ENCODE results near the gene SASH3.

DNA sequence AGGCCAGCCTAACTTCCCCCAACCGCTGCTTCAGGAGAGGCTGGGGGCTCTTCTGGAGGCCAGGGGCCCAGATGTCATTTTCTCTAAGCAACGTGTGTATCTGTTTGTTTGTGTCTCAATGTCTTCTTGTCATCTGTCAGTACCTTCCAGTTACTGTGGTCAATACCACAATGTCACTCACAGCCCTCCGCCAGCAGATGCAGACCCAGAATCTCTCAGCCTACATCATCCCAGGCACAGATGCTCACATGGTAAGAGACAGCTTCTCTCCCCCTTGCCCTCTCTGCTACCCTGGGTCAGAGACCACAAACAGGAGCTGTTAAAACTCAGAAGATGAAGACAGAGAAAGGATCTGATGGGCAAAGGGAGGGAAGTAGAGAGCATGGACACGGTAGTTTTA lies 35.9 kb upstream of the SASH3 start:
- TF ChIP-seq POLR2AphosphoS5 (IDR thresholded peaks at IDR 0.05) = no peak
- TF ChIP-seq, protein P1, sequence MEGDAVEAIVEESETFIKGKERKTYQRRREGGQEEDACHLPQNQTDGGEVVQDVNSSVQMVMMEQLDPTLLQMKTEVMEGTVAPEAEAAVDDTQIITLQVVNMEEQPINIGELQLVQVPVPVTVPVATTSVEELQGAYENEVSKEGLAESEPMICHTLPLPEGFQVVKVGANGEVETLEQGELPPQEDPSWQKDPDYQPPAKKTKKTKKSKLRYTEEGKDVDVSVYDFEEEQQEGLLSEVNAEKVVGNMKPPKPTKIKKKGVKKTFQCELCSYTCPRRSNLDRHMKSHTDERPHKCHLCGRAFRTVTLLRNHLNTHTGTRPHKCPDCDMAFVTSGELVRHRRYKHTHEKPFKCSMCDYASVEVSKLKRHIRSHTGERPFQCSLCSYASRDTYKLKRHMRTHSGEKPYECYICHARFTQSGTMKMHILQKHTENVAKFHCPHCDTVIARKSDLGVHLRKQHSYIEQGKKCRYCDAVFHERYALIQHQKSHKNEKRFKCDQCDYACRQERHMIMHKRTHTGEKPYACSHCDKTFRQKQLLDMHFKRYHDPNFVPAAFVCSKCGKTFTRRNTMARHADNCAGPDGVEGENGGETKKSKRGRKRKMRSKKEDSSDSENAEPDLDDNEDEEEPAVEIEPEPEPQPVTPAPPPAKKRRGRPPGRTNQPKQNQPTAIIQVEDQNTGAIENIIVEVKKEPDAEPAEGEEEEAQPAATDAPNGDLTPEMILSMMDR (IDR thresholded peaks at IDR 0.05) = no peak

Data from suprapubic skin (tissue), 3 donors.